HG03108 (cell line): ENCODE measurements around the gene ZFP92.

ENCODE experiments used
- ATAC-seq: cut with Tn5 transposase; IDR thresholded peaks from one replicate; pipeline ENCODE4 v1.9.1; 2021; ENCODE audit warnings: moderate library complexity; ENCODE audit not compliant: unreplicated experiment

The ZFP92 gene

DNA sequence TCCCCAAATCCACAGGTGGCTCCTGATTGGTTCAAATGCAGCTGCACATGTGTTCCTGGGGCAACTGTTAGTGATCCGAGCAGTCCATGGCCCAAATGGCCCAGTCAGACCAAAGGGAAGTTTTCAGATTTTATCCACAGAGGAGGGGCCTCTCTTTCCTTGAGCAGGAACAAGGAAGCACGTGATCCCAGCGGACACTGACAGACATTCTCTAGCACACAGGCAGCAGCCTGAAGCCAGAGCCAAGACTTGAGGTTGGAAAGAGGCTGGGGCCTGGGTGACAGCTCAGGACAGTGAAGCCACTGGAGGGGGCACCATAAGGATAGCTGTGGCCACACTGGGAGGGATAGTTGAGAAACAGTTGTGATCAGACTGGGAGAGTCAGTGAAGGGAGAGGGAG, 3.5 kb upstream of the ZFP92 start:
- no peak for ATAC-seq

DNA sequence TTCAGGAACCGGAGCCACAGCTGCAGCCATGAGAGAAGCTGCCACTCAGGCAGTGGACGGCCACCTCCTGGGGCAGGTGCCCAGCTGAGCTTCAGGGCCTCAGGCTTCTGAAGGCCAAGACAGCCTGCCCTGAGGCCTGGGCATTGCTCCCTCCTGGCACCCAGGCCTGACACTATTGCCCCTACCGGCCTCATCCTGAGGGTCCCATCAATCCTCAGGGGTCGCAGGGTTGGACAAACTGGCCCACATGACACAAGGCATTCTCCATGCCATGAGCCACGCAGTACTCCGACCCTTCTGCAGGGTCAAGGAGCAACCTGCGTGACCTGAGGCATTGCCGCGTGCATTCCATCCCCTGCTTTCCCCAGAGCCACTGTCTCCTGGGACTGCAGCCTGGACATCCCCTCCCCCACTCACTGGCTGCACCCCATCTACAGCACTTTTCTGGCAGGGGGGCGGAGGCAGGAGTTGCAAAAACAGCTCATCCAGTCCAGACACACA, 3.0 kb upstream of the ZFP92 start:
- no peak for ATAC-seq

DNA sequence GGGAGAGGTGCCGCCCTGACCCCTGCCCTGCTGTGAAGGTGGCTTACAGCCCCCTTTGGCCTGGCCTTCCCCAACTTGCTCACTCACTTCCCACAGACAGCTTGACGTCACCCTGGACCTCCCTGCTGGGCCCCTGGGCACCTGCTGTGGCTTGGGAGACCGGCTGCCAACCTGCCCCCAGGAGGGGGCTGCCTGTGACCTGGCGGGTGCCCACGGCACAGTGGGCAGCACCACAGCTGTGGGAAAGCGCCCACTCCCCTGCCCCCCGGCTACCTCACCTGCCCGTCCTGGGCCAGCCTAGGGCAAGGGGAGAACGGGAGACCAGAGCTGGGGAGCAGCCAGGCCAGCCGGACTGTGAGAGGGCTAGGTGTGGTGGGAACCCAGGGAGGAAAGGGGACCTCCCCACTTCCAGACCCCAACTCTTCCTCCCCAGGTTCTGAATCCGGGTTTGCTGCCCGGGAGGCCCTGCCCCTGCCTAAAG, 2.4 kb upstream of the ZFP92 start:
- ATAC-seq, result no peak

DNA sequence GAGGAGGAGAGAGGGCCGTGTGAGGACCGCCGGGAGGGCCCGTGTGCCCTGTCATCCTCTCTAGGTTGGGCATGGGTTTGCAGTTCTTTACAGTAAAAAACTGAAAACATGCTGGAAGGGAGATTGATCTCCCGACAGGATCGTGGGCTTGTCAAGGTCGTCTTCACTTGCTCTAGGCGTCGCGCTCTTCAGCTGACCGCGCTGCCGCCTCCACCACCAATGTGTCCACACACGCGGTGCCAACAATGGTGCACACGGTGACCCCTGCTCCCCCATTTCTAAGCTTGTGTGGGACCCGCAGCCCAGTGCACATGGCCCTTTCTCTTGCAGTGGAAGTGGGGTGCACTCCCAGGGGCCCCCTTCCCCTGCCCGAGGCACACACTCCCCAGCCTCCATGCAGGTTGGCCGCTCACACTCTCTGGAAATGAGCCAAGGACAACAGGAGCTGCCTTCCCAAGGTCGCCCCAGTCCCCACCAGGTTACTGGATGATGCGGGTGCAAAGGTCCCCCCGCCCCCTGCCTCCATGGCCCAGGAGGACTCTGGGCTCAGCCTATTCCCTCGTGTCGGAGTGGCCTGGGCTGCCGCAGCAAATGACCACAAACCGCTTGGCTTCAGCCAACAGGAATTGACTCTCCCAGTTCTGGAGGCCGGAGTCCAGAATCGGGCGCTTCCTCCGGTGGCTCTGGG, 1.7 kb upstream of the ZFP92 start:
- no peak for ATAC-seq

DNA sequence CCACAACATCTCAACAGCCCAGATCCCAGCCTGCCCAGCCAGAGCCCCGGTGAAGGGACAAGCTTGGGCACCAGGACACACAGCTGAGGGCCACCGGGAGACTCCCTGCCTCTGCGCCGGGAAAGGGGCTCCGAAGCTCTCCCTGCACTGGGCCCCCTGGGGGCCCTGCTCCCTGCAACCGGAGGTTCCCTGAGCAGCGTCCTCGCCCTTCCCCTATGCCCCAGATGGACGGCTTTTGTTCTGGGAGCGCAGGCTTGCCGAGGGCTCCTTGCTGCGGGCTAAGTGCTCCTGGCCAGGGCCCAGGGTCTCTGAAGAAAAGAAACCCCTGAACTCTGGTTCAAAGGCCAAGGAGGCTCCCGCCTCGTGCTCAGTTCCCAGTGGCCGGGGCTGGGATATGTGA, 899 bp upstream of the ZFP92 start:
- ATAC-seq, result no peak

DNA sequence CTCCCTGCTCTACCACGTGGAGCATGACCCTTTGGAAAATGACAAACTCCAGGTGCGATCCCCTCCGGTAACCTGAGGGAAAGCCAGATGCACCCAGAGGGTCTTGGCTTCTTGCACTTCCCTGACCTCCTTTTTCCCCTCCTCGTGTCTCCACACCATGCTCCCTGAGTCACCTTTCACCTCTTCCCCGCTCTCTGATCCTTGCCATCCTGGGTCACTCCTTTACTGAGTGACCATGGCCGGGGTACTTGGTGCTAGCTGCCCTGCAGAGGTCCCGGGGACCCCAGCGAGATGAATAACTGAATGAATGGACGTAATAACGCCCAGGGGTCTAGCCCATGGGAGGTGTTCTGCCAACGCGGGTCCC, 401 bp upstream of the ZFP92 start:
- ATAC-seq, result no peak

DNA sequence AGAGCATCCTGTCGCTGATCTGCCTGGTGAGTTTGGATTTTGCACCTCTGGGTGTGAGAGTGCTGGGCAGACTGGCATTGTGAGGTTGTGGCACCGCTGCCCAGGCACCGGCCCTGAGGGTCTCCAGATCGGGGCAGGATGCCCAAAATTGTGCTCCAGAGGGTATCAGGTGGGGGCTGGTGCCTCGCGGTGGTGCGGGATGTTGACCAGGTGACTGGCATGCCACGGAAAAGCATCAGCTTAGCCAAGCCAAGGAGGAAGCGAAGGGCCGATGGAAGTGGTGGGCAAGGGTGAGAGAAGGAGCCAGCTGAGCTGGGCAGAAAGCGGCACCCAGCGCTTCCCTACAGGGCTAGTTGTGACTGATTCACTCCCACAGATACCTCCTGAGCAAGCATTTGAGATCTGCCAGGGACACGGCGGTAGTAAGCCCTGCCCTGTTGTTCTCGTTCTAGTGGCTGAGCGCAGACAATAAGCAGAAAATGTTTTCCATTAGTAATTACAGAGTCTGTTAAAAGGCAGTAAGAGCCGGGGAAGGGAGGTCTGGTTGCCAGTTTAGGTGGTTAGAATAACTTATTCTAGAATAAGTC, 809 bp downstream of the ZFP92 start:
- ATAC-seq, result no peak

DNA sequence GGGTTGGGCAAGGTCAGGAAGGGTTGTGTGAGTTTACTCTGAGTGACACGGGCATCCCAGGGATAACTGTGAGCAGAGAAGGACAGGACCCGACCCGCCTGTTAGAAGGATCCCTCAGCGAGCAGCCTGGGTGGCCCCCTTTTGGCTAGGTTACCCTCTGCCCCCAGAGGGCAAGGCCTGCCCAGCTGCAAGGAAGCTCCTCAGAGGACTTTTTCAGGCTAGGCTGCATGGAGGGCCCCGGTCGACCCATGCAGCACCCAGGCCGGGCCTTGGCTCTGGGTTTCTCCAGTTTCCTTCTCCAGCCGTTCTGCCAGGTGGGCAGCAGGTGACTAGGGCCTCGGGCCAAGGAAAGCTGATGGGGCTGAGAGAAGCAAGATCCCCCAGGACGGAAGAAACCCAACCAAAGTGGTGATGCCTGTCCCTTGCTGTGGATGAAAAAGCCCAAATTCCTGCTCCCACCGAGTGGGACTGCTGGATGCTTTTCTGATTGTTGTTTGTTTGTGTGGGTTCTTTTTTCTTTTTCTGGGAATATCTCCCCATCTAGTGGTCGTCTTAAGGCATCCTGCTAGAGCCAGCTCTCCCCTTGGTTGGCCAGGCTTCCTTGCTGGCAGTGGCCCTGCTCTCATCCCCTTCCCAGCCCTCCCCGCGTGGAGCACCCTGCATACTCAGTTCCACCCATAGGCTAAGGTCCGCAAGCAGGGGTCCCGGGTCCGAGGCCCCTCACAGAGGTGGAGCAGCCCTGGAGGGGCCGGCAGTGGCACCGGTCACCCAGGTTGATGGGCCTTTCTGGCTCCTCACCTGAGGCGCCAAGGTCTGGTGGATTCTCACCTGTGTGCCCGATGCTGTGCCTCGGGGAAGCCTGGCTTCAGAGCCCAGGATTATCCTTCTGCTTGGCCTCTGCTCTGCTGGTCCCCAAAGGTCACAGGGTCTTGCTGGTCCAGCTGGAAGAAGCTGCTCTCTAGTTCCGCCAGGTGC, 1.8 kb downstream of the ZFP92 start:
- no peak for ATAC-seq

DNA sequence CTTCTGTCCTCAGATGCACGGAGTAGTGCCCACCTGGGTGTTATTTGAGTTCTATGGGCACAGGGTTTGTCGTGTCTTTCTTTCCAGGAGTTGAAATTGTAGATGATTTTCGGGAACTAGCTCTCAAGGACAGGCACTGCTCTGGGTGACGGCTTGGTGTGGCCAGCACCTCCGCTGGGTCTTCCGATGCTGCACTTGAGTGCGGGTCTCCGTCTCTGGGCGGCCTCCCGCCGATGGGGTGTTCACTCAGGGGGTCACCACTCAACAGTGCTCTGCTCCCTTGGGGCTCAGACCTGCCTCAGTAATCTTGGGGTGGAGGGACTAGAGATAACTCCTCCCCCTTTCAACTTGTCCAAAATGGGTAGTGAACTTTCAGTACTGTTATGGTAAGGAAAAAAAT, 2.5 kb downstream of the ZFP92 start:
- ATAC-seq, result no peak

DNA sequence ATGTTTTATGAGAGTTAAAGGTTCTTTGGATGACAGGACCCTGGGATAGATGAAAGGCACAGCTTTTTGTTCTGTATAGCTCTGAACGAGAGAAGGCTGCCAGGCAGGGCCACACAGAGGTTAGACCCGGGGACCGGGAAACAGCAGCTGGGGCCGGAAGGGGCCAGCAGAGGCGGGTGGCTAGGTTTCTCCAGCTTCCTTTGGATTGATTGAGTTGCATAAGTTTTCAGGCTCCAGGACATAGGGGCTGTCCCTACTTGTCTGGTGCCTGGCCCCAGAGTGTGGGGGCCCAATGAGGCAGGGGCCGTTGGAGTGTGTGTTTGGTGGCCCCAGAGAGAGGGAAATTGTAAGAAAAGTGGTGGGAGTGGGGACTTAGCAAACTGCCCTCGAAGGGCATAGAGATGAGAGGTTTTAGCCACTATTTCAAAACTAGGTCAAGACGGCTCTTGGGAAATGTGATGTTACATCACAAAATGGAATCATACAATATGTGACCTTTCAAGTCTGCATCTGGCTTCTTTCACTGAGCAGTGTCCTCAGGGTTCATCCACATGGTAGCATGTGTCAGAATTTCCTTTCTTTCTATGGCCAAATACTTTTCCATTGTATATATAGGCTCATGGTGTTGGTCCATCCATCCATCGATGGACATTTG, 3.7 kb downstream of the ZFP92 start:
- ATAC-seq, result no peak

DNA sequence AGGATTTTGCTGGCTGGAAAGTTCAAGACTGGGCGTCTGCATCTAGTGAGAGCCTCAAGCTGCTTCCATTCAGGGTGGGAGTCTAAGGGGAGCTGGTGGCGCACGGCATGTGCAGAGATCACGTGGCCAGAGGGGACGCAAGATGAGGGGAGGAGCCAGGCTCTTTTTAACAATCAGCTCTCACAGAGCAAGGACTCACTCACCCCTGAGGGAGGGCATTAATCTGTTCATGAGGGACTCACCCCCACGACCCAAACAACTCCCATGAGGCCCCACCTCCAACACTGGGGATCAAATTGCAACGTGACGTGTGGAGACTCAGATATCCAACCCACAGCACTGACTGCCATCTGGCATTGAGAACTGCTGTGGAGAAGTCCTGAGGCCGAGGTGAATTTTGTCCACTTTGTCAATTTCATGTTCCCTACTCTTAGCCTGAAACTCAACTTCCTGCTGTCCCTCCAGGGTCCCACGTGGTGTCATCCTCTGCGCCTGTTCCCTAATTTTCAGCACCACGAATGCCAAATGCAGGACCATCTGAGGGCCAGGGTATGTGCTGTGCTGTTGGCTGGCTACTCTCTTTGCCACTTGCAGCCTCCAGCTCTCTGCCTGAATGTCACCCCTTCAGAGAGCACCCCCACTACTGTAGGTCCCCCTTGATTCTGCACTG, 5.6 kb downstream of the ZFP92 start:
- ATAC-seq, result no peak

DNA sequence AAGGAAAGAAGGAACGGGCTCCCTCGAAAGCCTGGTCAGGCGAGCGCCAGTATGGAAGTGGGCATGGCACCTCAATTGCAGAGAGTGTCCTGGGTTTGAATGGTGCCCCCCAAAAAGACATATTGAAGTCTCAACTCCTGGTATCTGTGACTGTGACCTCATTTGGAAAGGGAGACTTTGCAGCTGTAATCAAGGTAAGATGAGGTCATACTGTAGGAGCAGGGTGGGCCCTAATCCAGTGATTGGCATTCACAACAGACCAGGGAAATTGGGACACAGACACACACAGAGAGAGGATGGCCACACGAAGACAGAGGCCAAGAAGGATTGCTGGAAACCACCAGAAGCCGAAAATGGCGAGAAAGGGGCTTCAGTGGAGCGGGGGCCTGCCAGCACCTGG, 6.4 kb downstream of the ZFP92 start:
- no peak for ATAC-seq

DNA sequence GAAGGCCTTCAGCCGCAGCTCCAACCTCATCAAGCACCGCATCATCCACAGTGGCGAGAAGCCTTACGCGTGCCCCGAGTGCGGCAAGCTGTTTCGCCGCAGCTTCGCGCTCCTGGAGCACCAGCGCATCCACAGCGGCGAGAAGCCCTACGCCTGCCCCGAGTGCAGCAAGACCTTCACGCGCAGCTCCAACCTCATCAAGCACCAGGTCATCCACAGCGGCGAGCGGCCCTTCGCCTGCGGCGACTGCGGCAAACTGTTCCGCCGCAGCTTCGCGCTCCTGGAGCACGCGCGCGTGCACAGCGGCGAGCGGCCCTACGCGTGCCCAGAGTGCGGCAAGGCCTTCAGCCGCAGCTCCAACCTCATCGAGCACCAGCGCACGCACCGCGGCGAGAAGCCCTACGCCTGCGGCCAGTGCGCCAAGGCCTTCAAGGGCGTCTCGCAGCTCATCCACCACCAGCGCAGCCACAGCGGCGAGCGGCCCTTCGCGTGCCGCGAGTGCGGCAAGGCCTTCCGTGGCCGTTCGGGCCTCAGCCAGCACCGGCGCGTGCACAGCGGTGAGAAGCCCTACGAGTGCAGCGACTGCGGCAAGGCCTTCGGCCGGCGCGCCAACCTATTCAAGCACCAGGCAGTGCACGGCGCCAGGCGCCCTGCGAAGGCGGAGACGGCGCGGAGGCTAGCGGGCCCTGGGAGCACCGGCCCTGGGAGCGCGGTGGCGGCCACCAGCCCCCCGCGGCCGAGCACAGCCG, 9.8 kb downstream of the ZFP92 start:
- no peak for ATAC-seq

DNA sequence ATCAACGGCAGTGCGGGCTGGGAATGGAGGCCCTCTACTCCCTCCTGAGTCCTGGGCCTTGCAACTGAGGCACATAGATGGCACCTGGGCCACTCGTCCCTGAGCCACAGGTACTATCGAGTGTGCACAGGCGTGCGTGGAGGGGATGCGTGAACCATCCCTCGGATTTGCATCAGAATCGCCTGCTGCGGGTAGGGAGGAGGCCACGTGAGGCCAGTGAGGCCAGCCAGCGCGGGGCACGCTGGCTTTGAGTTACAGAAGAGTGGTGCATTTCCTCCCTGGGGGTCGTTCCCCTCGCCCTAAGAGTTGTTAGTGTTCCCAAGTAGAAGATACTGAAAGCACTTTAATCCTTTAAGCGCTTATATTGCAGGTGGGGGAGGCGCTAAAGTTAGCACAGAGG, 10.6 kb downstream of the ZFP92 start:
- ATAC-seq, result no peak

DNA sequence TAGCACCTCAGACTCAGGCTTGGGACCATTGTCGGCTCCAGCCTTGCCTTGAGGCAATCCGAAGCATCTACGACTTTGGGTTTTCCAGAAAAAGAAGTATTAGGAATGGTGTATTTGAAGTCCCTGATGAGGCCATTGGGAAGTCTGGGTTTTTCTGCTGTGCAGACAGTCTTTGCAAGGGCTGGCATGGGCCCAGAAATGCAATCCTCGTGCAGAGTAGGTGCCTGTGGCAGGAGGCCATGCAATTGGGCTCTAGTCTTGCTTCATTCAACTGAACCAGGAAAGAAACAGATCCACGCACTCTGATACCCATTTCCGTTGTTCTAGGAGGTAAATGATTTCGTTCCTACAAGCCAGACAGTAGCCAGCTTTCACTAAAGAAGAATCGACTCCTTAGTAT, 12.4 kb downstream of the ZFP92 start:
- ATAC-seq, result no peak

DNA sequence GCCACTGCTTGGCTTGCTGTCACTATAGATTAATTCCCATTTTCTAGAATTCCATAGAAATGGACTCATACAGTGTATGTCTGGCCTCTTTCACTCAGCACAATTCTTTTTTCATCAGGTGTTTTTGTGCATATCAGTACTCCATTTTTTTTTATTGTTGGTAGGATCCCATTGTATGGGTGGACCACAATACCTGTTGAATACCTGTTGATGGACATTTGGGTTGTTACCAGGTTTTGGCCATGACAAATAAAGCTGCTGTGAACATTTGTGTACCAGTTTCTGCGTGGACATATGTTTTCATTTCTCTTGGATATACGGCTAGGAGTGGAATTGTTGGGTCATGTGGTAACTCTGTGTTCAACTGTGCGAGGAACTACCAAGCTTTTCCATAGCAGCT, 14.9 kb downstream of the ZFP92 start:
- ATAC-seq, result no peak

DNA sequence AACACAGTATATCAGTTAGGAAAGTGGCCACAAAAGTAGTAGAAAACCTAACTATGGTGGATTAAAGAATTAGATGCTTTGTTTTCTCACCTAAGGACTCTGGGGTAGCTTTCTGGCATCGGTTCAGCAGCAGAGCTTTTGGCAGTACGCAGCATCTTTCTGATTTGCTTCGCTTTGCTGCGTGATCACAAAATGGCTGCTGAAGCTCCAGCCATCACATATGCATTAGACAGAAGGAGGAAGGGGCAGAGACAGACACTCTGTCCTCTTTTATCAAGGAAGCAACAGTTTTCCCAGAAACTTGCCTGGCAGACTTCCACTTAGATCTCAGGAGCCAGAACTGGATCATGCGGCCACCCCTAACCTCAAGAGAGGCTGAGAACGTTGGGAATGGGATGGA, 19.5 kb downstream of the ZFP92 start:
- no peak for ATAC-seq

DNA sequence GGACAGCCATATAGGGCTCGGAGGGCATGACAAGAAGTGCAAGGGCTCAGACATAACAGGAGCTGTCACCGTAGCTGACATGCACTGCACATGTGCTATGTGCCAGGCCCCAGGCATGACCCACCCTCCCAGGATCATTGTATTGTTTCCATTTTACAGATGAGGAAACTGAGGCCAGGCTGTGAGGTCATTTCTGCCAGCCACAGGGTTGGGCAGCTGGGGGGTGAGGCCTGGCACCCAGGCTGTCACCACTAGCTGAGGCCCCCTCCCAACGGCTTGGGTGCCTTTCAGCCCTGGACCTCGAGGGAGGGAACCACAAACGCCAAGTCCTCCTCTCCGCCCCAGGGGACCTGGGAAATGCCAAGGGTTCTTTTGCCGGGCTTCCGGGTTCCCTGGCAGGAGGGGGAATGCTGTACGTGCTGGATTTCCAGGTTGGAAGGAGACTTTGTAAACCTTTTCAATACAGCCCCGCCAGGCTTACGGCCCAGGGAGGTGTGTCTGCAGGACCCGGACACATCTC, 21.9 kb downstream of the ZFP92 start:
- no peak for ATAC-seq

DNA sequence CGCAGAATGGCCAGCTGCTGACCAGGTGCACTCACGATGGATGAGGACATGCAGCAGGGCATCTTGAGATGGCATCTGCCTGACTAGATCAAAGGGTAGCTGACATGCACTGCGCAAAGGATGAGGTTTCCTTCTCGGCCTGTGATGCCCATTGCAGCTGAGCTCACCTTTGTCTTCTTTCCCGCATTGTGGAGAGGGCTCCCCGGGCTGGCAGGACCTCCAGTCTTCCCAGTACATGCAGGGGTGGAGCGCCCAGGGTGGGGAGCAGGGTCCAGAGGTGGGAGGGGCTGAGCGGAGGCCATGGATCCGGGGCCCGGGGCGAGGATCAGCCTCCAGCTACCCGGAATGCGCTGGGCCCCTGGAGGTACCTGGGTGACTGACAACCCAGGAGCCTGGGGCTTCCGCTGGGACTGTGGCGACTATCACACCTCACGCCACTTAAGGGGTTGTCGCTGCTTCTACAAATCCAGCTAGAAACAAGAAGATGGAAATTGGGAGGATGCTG, 22.6 kb downstream of the ZFP92 start:
- ATAC-seq, result no peak

DNA sequence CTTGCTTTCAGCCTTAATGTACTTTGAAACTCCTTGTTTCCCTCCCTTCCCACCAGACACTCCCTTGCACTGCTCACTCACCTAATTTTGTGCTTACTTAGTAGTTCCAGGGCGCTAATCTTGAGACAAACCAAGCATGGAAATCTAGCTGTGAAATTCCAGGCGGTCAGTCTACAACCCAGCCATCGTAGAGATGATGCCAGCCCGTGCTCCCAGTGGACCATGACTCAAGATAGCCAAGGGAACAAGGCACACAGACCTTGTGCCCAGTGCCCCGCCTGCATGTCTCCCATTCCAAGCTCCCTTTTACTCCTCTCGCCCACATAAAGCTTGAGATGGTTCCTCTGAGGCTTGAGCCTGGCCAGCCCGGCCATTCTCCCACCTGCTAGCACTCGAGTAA, 23.5 kb downstream of the ZFP92 start:
- ATAC-seq, result no peak
